Measurements from ENCODE around the gene FABP3. TPM values are rescaled to one million over a fixed set of nuclear protein-coding genes. Genes with fewer than 3 reads are reported as not detected.

FABP3 gene
- total RNA-seq, 1 experiment from 2014 or later: 0.40 TPM

DNA sequence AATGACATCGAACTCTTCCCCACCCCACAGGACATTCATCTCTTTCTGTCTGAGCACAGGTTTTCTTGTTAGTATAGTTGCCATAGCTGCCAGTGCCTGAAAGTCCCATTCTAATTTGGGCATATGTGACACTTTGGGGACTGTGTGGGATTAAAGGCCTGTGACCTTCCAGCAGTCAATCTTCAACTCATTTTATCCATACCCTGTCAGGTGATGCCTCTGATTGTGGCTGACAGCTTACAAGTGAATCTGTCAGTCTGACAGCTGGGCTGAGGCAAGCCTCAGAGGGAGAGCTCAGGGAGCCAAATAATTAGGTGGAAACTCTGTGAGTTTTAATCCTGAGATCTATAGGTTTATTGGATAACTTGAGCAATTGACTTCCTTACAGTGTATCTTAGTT, 46.4 kb downstream of the FABP3 start:
- Histone ChIP-seq H3K9me2 (replicated peaks; ENCODE audit: low read length) (no peaks in the 10 kb centered on the region), H3K27ac (ENCODE audit: low read length) (no peak overlapping the region), H3K4me1 (ENCODE audit: insufficient read depth, low read length) (no peaks in the 10 kb centered on the region), H3K36me3 (ENCODE audit: low read depth, low read length) (no peaks in the 10 kb centered on the region), H3F3A (ENCODE audit: low read length, unreplicated experiment) (no peaks in the 10 kb centered on the region), H3K4me3 (ENCODE audit: low read length) (no peak overlapping the region), H2AFZ (ENCODE audit: low read length) (no peak overlapping the region), H3K79me2 (ENCODE audit: low read length) (no peaks in the 10 kb centered on the region), H3K4me2 (ENCODE audit: low read length) (no peak overlapping the region), H3K27me3 (ENCODE audit: low read length) (no peaks in the 10 kb centered on the region), H3K9ac (ENCODE audit: low read length) (no peak overlapping the region), H4K20me1 (ENCODE audit: low read length) (no peaks in the 10 kb centered on the region), H3K9me3 (ENCODE audit: low read length) (no peaks in the 10 kb centered on the region)
- POLR2A ChIA-PET (ENCODE audit: unreplicated experiment): no interaction called here
- CTCF ChIA-PET: interaction anchor here (0.7 kb wide), 1 partner anchor 277 kb away, joined by 3 read pairs; no protein-coding TSS in a partner anchor
- ATAC-seq (no peak), DNase-seq (no peak)
- intact Hi-C loops (cut with micrococcal nuclease): no loop called here
- no peak for TF ChIP-seq EZH2phosphoT487 (IDR thresholded peaks at IDR 0.05; ENCODE audit: borderline replicate concordance, low read length)
- BruUV-seq (replicated peaks): no TSS peak

DNA sequence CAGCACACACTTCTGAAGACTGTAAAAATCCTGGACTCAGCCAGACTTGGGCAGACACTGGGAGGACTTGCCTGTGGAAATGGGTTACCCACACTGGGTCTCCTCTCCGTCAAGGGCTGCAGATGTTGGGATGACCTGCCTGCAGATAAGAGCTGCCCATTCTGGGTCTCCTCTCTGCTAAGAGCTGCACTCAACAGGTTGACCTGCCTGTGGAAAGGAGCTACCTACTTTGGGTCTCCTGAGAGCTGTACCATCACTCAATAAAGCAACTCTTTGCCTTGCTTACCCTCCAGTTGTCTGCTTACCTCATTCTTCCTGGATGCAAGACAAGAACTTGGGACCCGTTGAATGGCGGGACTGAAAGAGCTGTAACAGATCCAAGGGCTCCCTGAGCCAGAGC, 47.9 kb downstream of the FABP3 start:
- Histone ChIP-seq H4K20me1 (ENCODE audit: low read length) (no peaks in the 10 kb centered on the region), H3K9me2 (replicated peaks; ENCODE audit: low read length) (no peaks in the 10 kb centered on the region), H3K9ac (ENCODE audit: low read length) (no peak overlapping the region), H3K4me2 (ENCODE audit: low read length) (no peak overlapping the region), H3K27me3 (ENCODE audit: low read length) (no peaks in the 10 kb centered on the region), H3F3A (ENCODE audit: low read length, unreplicated experiment) (no peaks in the 10 kb centered on the region), H3K27ac (ENCODE audit: low read length) (no peak overlapping the region), H3K4me3 (ENCODE audit: low read length) (no peak overlapping the region), H3K79me2 (ENCODE audit: low read length) (no peaks in the 10 kb centered on the region), H2AFZ (ENCODE audit: low read length) (no peak overlapping the region), H3K4me1 (ENCODE audit: insufficient read depth, low read length) (no peaks in the 10 kb centered on the region), H3K36me3 (ENCODE audit: low read depth, low read length) (peaks cover 9% of the 10 kb centered on the region; the same call in 1 of the 2 replicates), H3K9me3 (ENCODE audit: low read length) (no peaks in the 10 kb centered on the region)
- no peak for TF ChIP-seq EZH2phosphoT487 (IDR thresholded peaks at IDR 0.05; ENCODE audit: borderline replicate concordance, low read length)
- TF ChIP-seq EZH2 (IDR thresholded peaks at IDR 0.05; ENCODE audit: low read length, unreplicated experiment): no peak
- TF ChIP-seq, protein P1, sequence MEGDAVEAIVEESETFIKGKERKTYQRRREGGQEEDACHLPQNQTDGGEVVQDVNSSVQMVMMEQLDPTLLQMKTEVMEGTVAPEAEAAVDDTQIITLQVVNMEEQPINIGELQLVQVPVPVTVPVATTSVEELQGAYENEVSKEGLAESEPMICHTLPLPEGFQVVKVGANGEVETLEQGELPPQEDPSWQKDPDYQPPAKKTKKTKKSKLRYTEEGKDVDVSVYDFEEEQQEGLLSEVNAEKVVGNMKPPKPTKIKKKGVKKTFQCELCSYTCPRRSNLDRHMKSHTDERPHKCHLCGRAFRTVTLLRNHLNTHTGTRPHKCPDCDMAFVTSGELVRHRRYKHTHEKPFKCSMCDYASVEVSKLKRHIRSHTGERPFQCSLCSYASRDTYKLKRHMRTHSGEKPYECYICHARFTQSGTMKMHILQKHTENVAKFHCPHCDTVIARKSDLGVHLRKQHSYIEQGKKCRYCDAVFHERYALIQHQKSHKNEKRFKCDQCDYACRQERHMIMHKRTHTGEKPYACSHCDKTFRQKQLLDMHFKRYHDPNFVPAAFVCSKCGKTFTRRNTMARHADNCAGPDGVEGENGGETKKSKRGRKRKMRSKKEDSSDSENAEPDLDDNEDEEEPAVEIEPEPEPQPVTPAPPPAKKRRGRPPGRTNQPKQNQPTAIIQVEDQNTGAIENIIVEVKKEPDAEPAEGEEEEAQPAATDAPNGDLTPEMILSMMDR (conservative IDR thresholded peaks at IDR 0.05; ENCODE audit: low read depth, low read length): no peak
- ChIA-PET POLR2A (ENCODE audit: unreplicated experiment) (no interaction called here), CTCF (no interaction called here)
- no TSS peak for BruUV-seq (replicated peaks)
- ATAC-seq (no peak), DNase-seq (no peak)
- intact Hi-C loops (cut with micrococcal nuclease): no loop called here

DNA sequence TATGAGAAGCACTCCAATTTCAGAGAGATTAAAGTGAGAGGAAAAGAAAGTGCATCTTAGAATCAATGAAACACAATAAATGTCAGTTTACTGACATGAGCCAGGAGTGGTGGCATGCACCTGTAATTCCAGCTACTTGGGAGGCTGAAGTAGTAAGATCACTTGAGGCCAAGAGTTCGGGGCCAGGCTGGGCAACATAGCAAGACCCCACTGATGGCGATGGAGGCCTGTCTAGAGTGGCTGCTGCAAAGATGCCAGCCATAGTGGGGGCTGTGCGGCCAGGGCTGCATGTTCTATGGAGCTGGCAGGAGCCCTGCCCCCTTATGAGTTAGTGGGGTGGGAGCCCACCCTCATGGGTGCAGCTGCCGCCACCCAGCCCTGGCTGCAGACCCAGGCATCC, 48.8 kb downstream of the FABP3 start:
- no peak for TF ChIP-seq EZH2 (IDR thresholded peaks at IDR 0.05; ENCODE audit: low read length, unreplicated experiment)
- TF ChIP-seq, protein P1 (conservative IDR thresholded peaks at IDR 0.05; ENCODE audit: low read depth, low read length): no peak
- no peak for TF ChIP-seq EZH2phosphoT487 (IDR thresholded peaks at IDR 0.05; ENCODE audit: borderline replicate concordance, low read length)
- no peaks in the 10 kb centered on the region for H3K79me2 ChIP-seq (ENCODE audit: low read length)
- intact Hi-C loops (cut with micrococcal nuclease): no loop called here
- BruUV-seq (replicated peaks): no TSS peak
- peaks cover 14% of the 10 kb centered on the region; the same call in 1 of the 2 replicates for H3K36me3 ChIP-seq (ENCODE audit: low read depth, low read length)
- no peaks in the 10 kb centered on the region for H3K4me1 ChIP-seq (ENCODE audit: insufficient read depth, low read length)
- no peak overlapping the region for H3K9ac ChIP-seq (ENCODE audit: low read length)
- DNase-seq (no peak), ATAC-seq (no peak)
- no peaks in the 10 kb centered on the region for H3K9me2 ChIP-seq (replicated peaks; ENCODE audit: low read length)
- no peak overlapping the region for H3K27ac ChIP-seq (ENCODE audit: low read length)
- H3K4me2 ChIP-seq (ENCODE audit: low read length): no peak overlapping the region
- no peaks in the 10 kb centered on the region for H4K20me1 ChIP-seq (ENCODE audit: low read length)
- H3K4me3 ChIP-seq (ENCODE audit: low read length): no peak overlapping the region
- H2AFZ ChIP-seq (ENCODE audit: low read length): no peak overlapping the region
- POLR2A ChIA-PET (ENCODE audit: unreplicated experiment): no interaction called here
- H3K27me3 ChIP-seq (ENCODE audit: low read length): no peaks in the 10 kb centered on the region
- no peaks in the 10 kb centered on the region for H3K9me3 ChIP-seq (ENCODE audit: low read length)
- CTCF ChIA-PET: no interaction called here
- H3F3A ChIP-seq (ENCODE audit: low read length, unreplicated experiment): no peaks in the 10 kb centered on the region

Measured in PC-3 (cell line).